SJCRH30 (cell line): ENCODE data around the gene MRPL27. TPM values are rescaled to one million over a fixed set of nuclear protein-coding genes. Genes with fewer than 3 reads are reported as not detected.

ENCODE experiments used
- total RNA-seq: library from RNA; depleted of rRNA; stranded (reverse); fragments of >200 nt; shearing (Covaris generic); gene quantifications from 2 replicates; pipeline ENCODE4 v1.2.3, GENCODE V29; 2014; rRNA removed

Gene MRPL27
- total RNA-seq, 1 experiment from 2014 or later = 43.8 TPM

Other genes with a start within 250 kb of the MRPL27 start
- 2.4 and 3.1 TPM in 2 replicates for gene SAMD14, start 243.0 kb downstream of the MRPL27 start, total RNA-seq
- gene PPP1R9B, start 222.5 kb downstream of the MRPL27 start, total RNA-seq = 32.1 TPM in 2 replicates
- 43.2 and 43.4 TPM in 2 replicates for gene SGCA, start 207.2 kb downstream of the MRPL27 start, total RNA-seq
- gene COL1A1, start 171.6 kb downstream of the MRPL27 start, total RNA-seq = 4.2 and 4.4 TPM in 2 replicates
- gene TMEM92, start 98.7 kb downstream of the MRPL27 start, total RNA-seq = not detected in 2 replicates
- gene XYLT2, start 27.1 kb downstream of the MRPL27 start, total RNA-seq = 17.9 and 18.5 TPM in 2 replicates
- 18.4 and 20.8 TPM in 2 replicates for gene EME1, start within 50 bp of the MRPL27 start, total RNA-seq
- 89.4 and 89.5 TPM in 2 replicates for gene LRRC59, start 24.3 kb upstream of the MRPL27 start, total RNA-seq
- 6.3 and 6.7 TPM in 2 replicates for gene ACSF2, start 53.0 kb upstream of the MRPL27 start, total RNA-seq
- gene CHAD, start 95.7 kb upstream of the MRPL27 start, total RNA-seq = not detected in 2 replicates
- gene RSAD1, start 105.7 kb upstream of the MRPL27 start, total RNA-seq = 14.8 and 17.3 TPM in 2 replicates
- gene MYCBPAP, start 135.3 kb upstream of the MRPL27 start, total RNA-seq = not detected in 2 replicates
- not detected in 2 replicates for gene EPN3, start 159.6 kb upstream of the MRPL27 start, total RNA-seq
- gene SPATA20, start 174.0 kb upstream of the MRPL27 start, total RNA-seq = 12.0 and 13.1 TPM in 2 replicates
- gene CACNA1G, start 187.5 kb upstream of the MRPL27 start, total RNA-seq = 3.5 and 4.2 TPM in 2 replicates